H1 (cell line): ENCODE data around the gene NR1H2. TPM values are rescaled to one million over a fixed set of nuclear protein-coding genes. Genes with fewer than 3 reads are reported as not detected.

Source experiments
- CTCF ChIA-PET: fragments of 300-600 bp; sonication (Branson Sonifier 250); formaldehyde crosslinking; loops from one replicate; lab custom pipeline; 2021; ENCODE audit not compliant: partially characterized antibody; lab: Charles Lee
- POLR2A ChIA-PET: fragments of 300-600 bp; sonication (Branson Sonifier 250); formaldehyde crosslinking; loops from one replicate; lab custom pipeline; 2021; ENCODE audit warnings: inconsistent platforms; ENCODE audit not compliant: partially characterized antibody; lab: Charles Lee
- DNase-seq, 2 experiments: peaks; one replicate each; pipeline versions ENCODE4 v3.0.0 to v3.0.0-alpha.2; 2010 to 2022; ENCODE audit warnings: low spot score in 2 of 2, low read depth in 1 of 2, mixed read lengths in 1 of 2
- FAIRE-seq: peaks from 2 replicates; lab custom pipeline; 2011; peaks lifted over from hg19 to GRCh38; lab: Jason Lieb, UNC
- H2AFZ ChIP-seq: 2 replicates; pipeline ENCODE4 v1.8.1; 2012; ENCODE audit warnings: low read length, inconsistent platforms
- H2AK5ac ChIP-seq: 2 replicates; pipeline ENCODE4 v1.6.1; 2013; ENCODE audit warnings: low read depth, low read length
- H2BK120ac ChIP-seq: replicated peaks from 2 replicates; pipeline ENCODE3; 2013; ENCODE audit warnings: low read depth, low read length, inconsistent platforms
- H2BK12ac ChIP-seq: 2 replicates; pipeline ENCODE4 v1.6.1; 2013; ENCODE audit warnings: low read depth, low read length
- H2BK15ac ChIP-seq: 2 replicates; pipeline ENCODE4 v1.6.1; 2013; ENCODE audit warnings: low read length
- H2BK20ac ChIP-seq: 2 replicates; pipeline ENCODE4 v1.6.1; 2013; ENCODE audit warnings: low read length
- H2BK5ac ChIP-seq: 2 replicates; pipeline ENCODE4 v1.6.1; 2013; ENCODE audit warnings: low read depth, low read length
- H3K14ac ChIP-seq: 2 replicates; pipeline ENCODE4 v1.6.1; 2013; ENCODE audit warnings: inconsistent platforms; ENCODE audit not compliant: insufficient read length
- H3K18ac ChIP-seq: 2 replicates; pipeline ENCODE4 v1.6.1; 2013; ENCODE audit warnings: low read length; ENCODE audit errors: extremely low read depth
- H3K23ac ChIP-seq: 2 replicates; pipeline ENCODE4 v1.6.1; 2013; ENCODE audit warnings: inconsistent platforms; ENCODE audit not compliant: insufficient read length
- H3K23me2 ChIP-seq: 2 replicates; pipeline ENCODE4 v1.6.1; 2013; ENCODE audit warnings: low read depth, low read length
- H3K27ac ChIP-seq: 2 replicates; pipeline ENCODE4 v1.6.1; 2011; ENCODE audit warnings: low read depth, low read length, inconsistent platforms
- H3K27me3 ChIP-seq, 4 experiments: replicated peaks in 1 of 4; 1 replicate in 1 of 4; 2 replicates in 3 of 4; pipeline versions ENCODE4 v1.6.1 to v1.8.1; 2011 to 2013; ENCODE audit warnings: low read length in 3 of 4, mild to moderate bottlenecking in 3 of 4, inconsistent platforms in 2 of 4, mixed read lengths in 2 of 4, moderate library complexity in 1 of 4; ENCODE audit not compliant: control insufficient read depth in 3 of 4, insufficient read depth in 3 of 4; ENCODE audit errors: extremely low read depth in 1 of 4
- H3K36me3 ChIP-seq, 4 experiments: 2 replicates each; pipeline versions ENCODE4 v1.6.1 to v1.8.1; 2011 to 2013; ENCODE audit warnings: mild to moderate bottlenecking in 4 of 4, low read length in 3 of 4, moderate library complexity in 2 of 4, control low read depth in 1 of 4, inconsistent platforms in 1 of 4; ENCODE audit not compliant: insufficient read depth in 4 of 4, control insufficient read depth in 2 of 4
- H3K4ac ChIP-seq: replicated peaks from 2 replicates; pipeline ENCODE3; 2013; ENCODE audit warnings: low read length, low read depth, mixed read lengths, inconsistent platforms; ENCODE audit not compliant: insufficient read length
- H3K4me1 ChIP-seq, 4 experiments: replicated peaks in 1 of 4; 1 replicate in 1 of 4; 2 replicates in 3 of 4; pipeline versions ENCODE4 v1.6.1 to v1.8.1; 2011 to 2013; ENCODE audit warnings: low read length in 3 of 4, inconsistent platforms in 2 of 4, mixed read lengths in 1 of 4; ENCODE audit not compliant: insufficient read depth in 4 of 4, control insufficient read depth in 3 of 4
- H3K4me2 ChIP-seq, 2 experiments: 2 replicates each; pipeline versions ENCODE4 v1.6.1 to v1.8.1; 2011 to 2013; ENCODE audit warnings: low read depth in 2 of 2, low read length in 2 of 2, control low read depth in 1 of 2, inconsistent platforms in 1 of 2, mild to moderate bottlenecking in 1 of 2; ENCODE audit not compliant: insufficient read depth in 1 of 2
- H3K4me3 ChIP-seq, 4 experiments: fragments of 200-600, 300-600 bp in 1 of 4; sonication (generic), shearing (Covaris generic), sonication (Bioruptor Twin) in 1 of 4; 2 replicates each; pipeline versions ENCODE4 v1.5.1 to v1.8.1; 2011 to 2016; ENCODE audit warnings: low read length in 4 of 4, low read depth in 3 of 4, control low read depth in 2 of 4, inconsistent platforms in 2 of 4, mild to moderate bottlenecking in 2 of 4, mixed read lengths in 1 of 4, moderate library complexity in 1 of 4; ENCODE audit not compliant: insufficient read depth in 2 of 4; ENCODE audit errors: extremely low read depth in 1 of 4
- H3K56ac ChIP-seq: replicated peaks from 2 replicates; pipeline ENCODE3; 2013; ENCODE audit warnings: low read depth, mild to moderate bottlenecking, mixed read lengths, low read length, inconsistent platforms; ENCODE audit not compliant: insufficient read length
- H3K79me1 ChIP-seq: 2 replicates; pipeline ENCODE4 v1.6.1; 2013; ENCODE audit warnings: low read depth, low read length, control low read depth
- H3K79me2 ChIP-seq, 2 experiments: 2 replicates each; pipeline versions ENCODE4 v1.6.1 to v1.8.1; 2012 to 2013; ENCODE audit warnings: low read length in 2 of 2, mild to moderate bottlenecking in 2 of 2, inconsistent platforms in 1 of 2; ENCODE audit not compliant: insufficient read depth in 2 of 2, control insufficient read depth in 1 of 2
- H3K9ac ChIP-seq, 4 experiments: replicated peaks in 1 of 4; 1 replicate in 1 of 4; 2 replicates in 3 of 4; pipeline versions ENCODE4 v1.6.1 to v1.8.1; 2011 to 2013; ENCODE audit warnings: low read depth in 3 of 4, low read length in 3 of 4, control low read depth in 2 of 4, mild to moderate bottlenecking in 2 of 4, moderate library complexity in 2 of 4, inconsistent platforms in 1 of 4; ENCODE audit errors: extremely low read depth in 1 of 4
- H3K9me3 ChIP-seq, 2 experiments: 2 replicates each; pipeline versions ENCODE4 v1.6.1 to v1.8.1; 2012 to 2013; ENCODE audit warnings: mild to moderate bottlenecking in 2 of 2, moderate library complexity in 2 of 2, control low read depth in 1 of 2, inconsistent platforms in 1 of 2, low read depth in 1 of 2, low read length in 1 of 2, mixed read lengths in 1 of 2; ENCODE audit not compliant: insufficient read depth in 2 of 2
- H4K20me1 ChIP-seq, 2 experiments: replicated peaks in 1 of 2; 2 replicates each; pipeline versions ENCODE3 to v1.8.1; 2011 to 2013; ENCODE audit warnings: inconsistent platforms in 2 of 2, low read length in 2 of 2, mild to moderate bottlenecking in 1 of 2; ENCODE audit not compliant: insufficient read depth in 2 of 2, control insufficient read depth in 1 of 2
- H4K5ac ChIP-seq: 2 replicates; pipeline ENCODE4 v1.6.1; 2013; ENCODE audit warnings: low read length, low read depth, mixed read lengths, inconsistent platforms; ENCODE audit not compliant: insufficient read length
- H4K8ac ChIP-seq: 2 replicates; pipeline ENCODE4 v1.8.0; 2013; ENCODE audit warnings: mild to moderate bottlenecking, moderate library complexity, low read length, inconsistent platforms; ENCODE audit not compliant: insufficient read depth; ENCODE audit errors: extremely low read depth
- H4K91ac ChIP-seq: replicated peaks from 2 replicates; pipeline ENCODE3; 2013; ENCODE audit warnings: low read length, mixed read lengths, inconsistent platforms; ENCODE audit not compliant: insufficient read length
- BCL11A ChIP-seq, 2 experiments: IDR thresholded peaks; one replicate each; pipeline ENCODE4 v1.6.1; 2011; ENCODE audit warnings: low read depth in 2 of 2, low read length in 2 of 2, mild to moderate bottlenecking in 2 of 2
- CHD2 ChIP-seq: IDR thresholded peaks from 2 replicates; pipeline ENCODE4 v1.6.1; 2012; ENCODE audit warnings: low read length, improper control_type of control experiment
- EP300 ChIP-seq, 2 experiments: IDR thresholded peaks; 1 replicate in 1 of 2; 2 replicates in 1 of 2; pipeline ENCODE4 v1.6.1; 2011 to 2012; ENCODE audit warnings: low read depth in 2 of 2, low read length in 2 of 2, mild to moderate bottlenecking in 2 of 2, borderline replicate concordance in 1 of 2, inconsistent platforms in 1 of 2, moderate library complexity in 1 of 2
- GTF2F1 ChIP-seq: IDR thresholded peaks from 2 replicates; pipeline ENCODE4 v1.6.1; 2012; ENCODE audit warnings: low read depth, low read length, improper control_type of control experiment, borderline replicate concordance
- JUND ChIP-seq: IDR thresholded peaks from 2 replicates; pipeline ENCODE4 v1.6.1; 2011; ENCODE audit warnings: mild to moderate bottlenecking, improper control_type of control experiment, low read length
- RBBP5 ChIP-seq: IDR thresholded peaks from 2 replicates; pipeline ENCODE4 v1.7.1; 2012; ENCODE audit warnings: low read depth, mild to moderate bottlenecking, inconsistent platforms, low read length, moderate library complexity, borderline replicate concordance
- SP4 ChIP-seq: IDR thresholded peaks from 2 replicates; pipeline ENCODE4 v1.6.1; 2012; ENCODE audit warnings: low read length, inconsistent platforms
- whole genome bisulfite sequencing, 2 experiments: shearing (Covaris generic) in 1 of 2; methylation state at CpG; one replicate each; pipeline versions ENCODE4 v1.1.6 to v1.1.7; 2013 to 2015; ENCODE audit warnings: low lambda C conversion rate in 2 of 2, mixed read lengths in 2 of 2, inconsistent platforms in 1 of 2, low coverage in 1 of 2, missing lambda C conversion rate in 1 of 2; ENCODE audit not compliant: insufficient replicate concordance in 2 of 2, insufficient coverage in 1 of 2, insufficient read length in 1 of 2; ENCODE audit errors: extremely low coverage in 1 of 2, missing lambda C conversion rate in 1 of 2; 5-methylcytosine and 5-hydroxymethylcytosine counted together
- long read RNA-seq, 2 experiments: library from RNA in 1 of 2; library from capped mRNA in 1 of 2; stranded (forward); transcript quantifications; one replicate each; pipeline ENCODE4 v2.0.0, GENCODE V29; 2021; ENCODE audit warnings: inconsistent platforms in 1 of 2
- polyA minus RNA-seq, 3 experiments: library from RNA; depleted of rRNA, polyadenylated mRNA; stranded (reverse); fragments of >200 nt; gene quantifications; 1 replicate in 2 of 3; 2 replicates in 1 of 3; pipeline ENCODE4 v1.2.3, GENCODE V29; 2011
- polyA plus RNA-seq, 7 experiments: library from polyadenylated mRNA; depleted of rRNA in 3 of 7; stranded (reverse) in 5 of 7; unstranded in 2 of 7; fragments of >200 nt in 5 of 7; fragments of 200-250 nt in 2 of 7; gene quantifications; 1 replicate in 5 of 7; 2 replicates in 1 of 7; 4 replicates in 1 of 7; pipeline versions ENCODE4 v1.2.1 to v1.2.3, GENCODE V29; 2011 to 2013; ENCODE audit warnings: missing spikeins in 2 of 7, mixed read lengths in 2 of 7
- total RNA-seq: library from RNA; stranded (reverse); fragmentation: NEBNext Ultra II Directional; extraction: Animal tissue kit (Norgen Biotek cat#: 25700); gene quantifications from 2 replicates; pipeline ENCODE4 v1.2.1, GENCODE V29; 2021

NR1H2 gene
- 40.3 and 41.4 TPM in 2 replicates for total RNA-seq
- 47.5 and 61.5 TPM in 2 replicates for polyA plus RNA-seq (2011; rRNA removed)
- polyA plus RNA-seq (2011; cell fraction: cytosol; rRNA removed): 43.0 TPM
- 70.3 TPM for polyA plus RNA-seq (2011; cell fraction: nucleus; rRNA removed)
- 22.3 to 39.2 TPM (median 34.3 TPM) in 4 replicates for polyA plus RNA-seq (2012, experiment 1 of 2)
- 33.5 TPM for polyA plus RNA-seq (2012, experiment 2 of 2)
- 19.2 TPM for polyA plus RNA-seq (2013, experiment 1 of 2)
- polyA plus RNA-seq (2013, experiment 2 of 2): 18.0 TPM
- 20.3 and 22.8 TPM in 2 replicates for polyA minus RNA-seq (2011; rRNA and poly(A)+ RNA removed)
- 21.5 TPM for polyA minus RNA-seq (2011; cell fraction: cytosol; rRNA and poly(A)+ RNA removed)
- 25.5 TPM for polyA minus RNA-seq (2011; cell fraction: nucleus; rRNA and poly(A)+ RNA removed)
- long read RNA-seq, experiment 1, transcript NR1H2-201 (10 exons, 1,998 nt): major isoform, 9 of 57 reads
- long read RNA-seq, experiment 1, partial matches to known transcripts: 39 of 57 reads
- long read RNA-seq, experiment 1, other reads (novel, unspliced or antisense): 8 of 57 reads
- long read RNA-seq, experiment 2, transcript NR1H2-201 (10 exons, 1,998 nt): major isoform, 21 of 28 reads
- long read RNA-seq, experiment 2, partial matches to known transcripts: 5 of 28 reads
- long read RNA-seq, experiment 2, other reads (novel, unspliced or antisense): 2 of 28 reads

DNA sequence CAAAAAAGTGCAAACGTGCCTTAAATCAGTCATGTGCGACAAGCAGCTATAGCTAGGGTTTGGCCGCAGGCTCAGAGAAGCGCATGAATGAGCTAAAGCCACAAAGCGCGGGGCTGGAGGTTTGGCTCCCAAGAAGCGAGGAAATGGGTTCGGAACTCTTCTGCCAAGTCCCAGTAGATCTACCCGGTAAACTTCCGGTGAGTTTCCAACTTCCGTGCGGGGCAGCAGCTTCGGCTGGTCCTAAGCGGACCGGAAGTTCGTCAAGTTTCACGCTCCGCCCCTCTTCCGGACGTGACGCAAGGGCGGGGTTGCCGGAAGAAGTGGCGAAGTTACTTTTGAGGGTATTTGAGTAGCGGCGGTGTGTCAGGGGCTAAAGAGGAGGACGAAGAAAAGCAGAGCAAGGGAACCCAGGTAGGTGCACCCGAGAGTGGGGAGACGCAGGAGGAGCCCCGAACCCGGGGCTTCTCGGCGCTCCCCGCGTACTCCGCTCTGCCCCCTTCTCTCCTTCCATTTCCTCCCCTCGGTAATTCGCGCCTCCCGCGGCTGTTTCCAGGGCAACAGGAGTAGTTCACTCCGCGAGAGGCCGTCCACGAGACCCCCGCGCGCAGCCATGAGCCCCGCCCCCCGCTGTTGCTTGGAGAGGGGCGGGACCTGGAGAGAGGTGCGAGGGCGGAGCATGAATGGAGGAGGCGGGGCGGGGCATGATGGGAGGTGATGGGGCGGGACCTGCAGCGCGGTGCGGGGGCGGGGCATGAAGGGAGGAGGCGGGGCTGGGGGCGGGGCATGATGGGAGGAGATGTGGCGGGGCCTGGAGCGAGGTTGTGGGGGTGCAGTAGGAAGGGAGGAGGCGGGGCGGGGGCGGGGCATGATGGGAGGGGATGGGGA is at the start of gene NR1H2:
Gene NR1H2 (plus strand): TSS at position 292 of the 885 bp plus-strand sequence. CDS start 1,149 bp downstream, outside the sequence.
- Histone ChIP-seq H3K36me3 (peaks cover 12 to 33% (median 29%) of the 10 kb centered on the region in 4 experiments), H2BK12ac (0 out of 2 replicates have a peak within 1 kb of the TSS, but pooled peaks have one; percentile 27), H2AK5ac (no peak within 1 kb of the TSS), H3K56ac (peak within 1 kb of the TSS; percentile 97), H3K4me2 (peak within 1 kb of the TSS; percentile 65 to 69), H3K18ac (peak within 1 kb of the TSS; percentile 95), H4K8ac (peak within 1 kb of the TSS; percentile 95; the same call in 1 of the 2 replicates), H3K79me2 (no peaks in the 10 kb centered on the region), H3K9ac (peak within 1 kb of the TSS; percentile 81 to 94 (median 88)), H3K79me1 (no peaks in the 10 kb centered on the region; the same call in 1 of the 2 replicates), H3K23ac (no peak within 1 kb of the TSS), H4K20me1 (peaks cover 5% of the 10 kb centered on the region in 2 experiments), H4K5ac (peak within 1 kb of the TSS; percentile 90), H3K23me2 (no peaks in the 10 kb centered on the region), H2BK120ac (peak within 1 kb of the TSS; percentile 10), H4K91ac (peak within 1 kb of the TSS; percentile 97), H2AFZ (0 out of 2 replicates have a peak within 1 kb of the TSS, but pooled peaks have one; percentile 80), H3K4me3 (peak within 1 kb of the TSS; percentile 82 to 100 (median 86)), H3K9me3 (no peaks in the 10 kb centered on the region), H2BK20ac (no peak within 1 kb of the TSS), H3K4me1 (peaks cover 0 to 4% (median 1%) of the 10 kb centered on the region in 4 experiments; a peak in 3 of 7 replicates), H3K4ac (peak within 1 kb of the TSS; percentile 91), H3K27me3 (no peaks in the 10 kb centered on the region), H3K14ac (no peak within 1 kb of the TSS), H2BK15ac (no peak within 1 kb of the TSS), H3K27ac (peak within 1 kb of the TSS; percentile 98), H2BK5ac (peak within 1 kb of the TSS; percentile 96)
- ChIA-PET POLR2A (interaction anchor here (0.7 to 1.9 kb wide), 9 partner anchors 8 to 102 kb away, joined by 3 to 7 read pairs (median 3); partner anchors contain the start of genes NAPSA and SPIB), CTCF (interaction anchor here (0.7 to 3.3 kb wide), 8 partner anchors 8 to 161 kb away, joined by 3 to 11 read pairs (median 4); no protein-coding TSS in a partner anchor)
- 3% methylated on average over 47 of the region's 67 CpGs; no CpG with 5 or more reads in 1 of the 2 experiments for WGBS, 2 experiments
- FAIRE-seq: no peak
- DNase-seq: peak; percentile 94 to 95
- TF ChIP-seq CHD2 (no peak; the same call in 1 of the 2 replicates), BCL11A (IDR thresholded peaks at IDR 0.05; ENCODE audit: low read depth in 2 of 2, low read length in 2 of 2) (no peak), RBBP5 (peak; percentile 82), JUND (no peak), EP300 (IDR thresholded peaks at IDR 0.05; ENCODE audit: borderline replicate concordance in 1 of 2, low read depth in 2 of 2, low read length in 2 of 2) (peak in 1 of 2 experiments; percentile 68; a peak in 1 of 3 replicates), SP4 (peak; percentile 97), GTF2F1 (no peak)
